HG03565 (cell line): Measurements from ENCODE around the gene ELMO1.

ENCODE experiments used
- ATAC-seq: cut with Tn5 transposase; IDR thresholded peaks from one replicate; pipeline ENCODE4 v1.9.1; 2021; ENCODE audit warnings: mild to moderate bottlenecking, moderate library complexity; ENCODE audit not compliant: unreplicated experiment

ELMO1 gene

GRCh38 chr7:36870625-36871354 is 577.9 kb downstream of the ELMO1 start:
- no peak for ATAC-seq

DNA sequence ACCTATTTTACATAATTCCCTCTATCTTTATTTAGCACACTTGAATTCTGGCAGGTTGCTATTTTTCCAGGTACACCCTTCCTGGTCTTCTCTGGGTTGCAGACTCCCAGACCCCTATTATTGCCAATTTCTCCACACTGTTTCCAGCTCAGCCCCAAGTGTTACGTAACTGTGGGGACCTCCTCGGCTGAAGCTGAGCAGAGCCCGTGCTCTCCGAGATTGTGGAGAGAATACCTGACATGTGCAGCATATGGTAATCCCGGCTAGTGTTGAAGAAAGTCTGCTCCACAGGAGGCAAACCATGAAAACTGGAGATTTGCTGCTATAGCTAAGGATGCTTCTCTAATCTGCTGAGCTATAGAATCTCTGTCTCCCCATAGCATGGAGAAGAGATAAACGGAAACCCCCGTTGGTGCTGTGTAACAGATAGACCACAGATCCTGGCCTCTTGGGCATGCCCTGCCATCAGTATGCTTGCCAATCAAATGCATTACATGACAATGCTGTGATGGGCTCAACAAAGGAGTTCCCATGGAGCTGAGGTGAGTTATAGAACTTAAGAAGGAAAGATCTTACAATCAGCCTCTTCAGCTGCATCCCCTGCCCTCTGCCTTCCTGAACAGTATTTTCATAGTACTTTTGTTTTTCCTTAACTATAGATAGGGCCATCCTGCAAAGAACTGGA is 579.8 kb downstream of the ELMO1 start:
- no peak for ATAC-seq

GRCh38 chr7:36865019-36865418 is 583.6 kb downstream of the ELMO1 start:
- no peak for ATAC-seq

DNA sequence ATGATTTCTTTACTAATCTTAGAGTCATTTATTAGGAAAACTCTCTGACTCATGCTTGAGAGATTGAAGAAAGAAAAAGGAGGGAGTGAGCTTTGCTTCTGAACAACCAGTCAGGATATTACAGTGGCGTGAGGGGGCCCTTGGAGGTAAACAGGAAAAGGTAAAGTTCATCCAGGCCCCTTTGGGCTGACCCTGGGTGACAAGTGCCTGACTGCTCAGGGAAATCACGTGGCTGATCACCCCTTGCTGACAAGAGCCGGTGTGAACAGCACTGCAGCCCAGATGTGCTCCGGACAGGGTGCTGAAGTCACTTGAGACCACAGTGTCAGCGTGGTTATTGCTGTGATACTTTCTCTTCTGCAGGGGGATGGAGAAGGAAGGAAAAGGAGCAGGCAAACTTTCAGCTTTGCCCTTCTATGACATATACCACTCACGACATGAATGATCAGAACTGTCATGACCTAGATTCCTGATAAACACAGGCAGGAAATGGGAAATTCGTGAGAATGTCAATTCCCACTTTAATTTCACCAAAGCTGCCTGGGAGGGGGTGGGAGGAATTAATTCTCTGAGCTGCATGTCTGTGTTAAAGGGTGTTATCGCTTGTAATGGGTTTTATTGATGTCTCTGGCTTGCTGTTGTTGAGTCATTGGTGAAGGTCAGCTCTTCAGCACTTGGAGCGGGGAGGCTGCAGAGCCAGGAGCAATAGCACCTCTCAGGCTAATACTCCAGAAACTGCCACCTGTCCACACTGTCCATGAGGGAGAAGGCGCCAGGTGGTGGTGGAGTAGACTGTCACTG is 584.6 kb downstream of the ELMO1 start:
- no peak for ATAC-seq

DNA sequence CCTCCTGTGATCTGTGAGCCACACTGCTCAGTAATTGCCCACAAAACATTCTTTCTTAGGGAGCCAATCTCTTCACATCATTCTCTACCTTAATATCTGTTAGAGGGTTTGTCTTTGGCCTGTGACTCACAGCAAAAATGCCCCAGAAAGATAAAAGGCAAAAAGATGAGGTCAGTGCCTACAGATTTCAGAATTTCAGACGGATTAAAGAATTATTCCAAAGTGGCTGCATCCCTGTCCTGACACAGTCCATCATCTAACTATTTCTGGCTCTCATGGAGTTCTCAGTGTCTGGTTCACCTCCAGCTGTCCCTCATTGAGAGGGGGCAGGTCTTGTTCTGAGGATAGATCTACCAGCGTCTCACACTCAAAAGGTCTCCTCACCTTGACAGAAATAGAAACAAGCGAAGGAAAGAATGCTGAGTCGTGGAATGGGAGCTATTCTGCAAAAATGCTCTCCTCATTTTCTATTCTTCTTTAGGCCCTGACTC is 585.8 kb downstream of the ELMO1 start:
- ATAC-seq, result no peak

DNA sequence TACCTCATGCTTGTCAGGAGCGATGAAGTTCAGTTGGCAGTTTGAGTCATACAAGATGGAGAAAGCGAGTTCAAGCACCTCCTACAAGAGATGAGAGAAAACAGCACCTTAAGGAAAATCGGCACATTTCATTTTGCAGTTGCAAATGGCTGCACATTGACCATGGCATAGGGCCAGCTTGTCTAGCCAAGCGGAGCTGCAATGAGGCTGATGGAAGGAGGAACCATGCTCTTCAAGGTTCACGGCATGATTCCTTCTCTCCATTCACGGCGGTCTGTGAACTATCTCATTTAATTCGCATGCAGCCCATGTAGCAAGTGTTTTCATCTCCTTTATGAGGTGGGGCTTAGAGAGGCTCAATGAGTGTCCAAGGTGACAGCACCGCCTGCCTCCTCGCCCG is 587.0 kb downstream of the ELMO1 start:
- no peak for ATAC-seq

GRCh38 chr7:36860681-36861080 is 588.0 kb downstream of the ELMO1 start:
- no peak for ATAC-seq

DNA sequence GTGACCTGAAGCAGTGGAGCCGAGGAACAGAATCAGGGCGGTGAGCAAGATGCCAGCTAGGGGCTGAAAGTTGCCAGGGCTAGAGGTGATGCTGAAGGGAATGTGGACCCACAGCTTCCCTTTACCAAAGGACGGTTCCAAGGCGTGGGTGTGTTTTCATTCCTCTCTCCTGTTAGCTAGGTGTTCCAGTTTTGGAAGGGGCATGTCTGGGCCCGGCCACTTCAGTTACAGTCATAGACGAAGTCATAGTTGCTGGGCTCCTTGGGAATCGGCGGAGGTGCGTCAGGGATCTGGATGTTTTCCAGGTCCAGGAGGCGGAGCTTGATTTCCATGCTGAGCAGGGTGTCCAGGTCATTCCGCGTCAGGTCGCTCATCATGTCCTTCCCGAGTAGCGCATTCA is 593.3 kb downstream of the ELMO1 start:
- no peak for ATAC-seq

GRCh38 chr7:36854652-36855051 is 594.0 kb downstream of the ELMO1 start:
- no peak for ATAC-seq

DNA sequence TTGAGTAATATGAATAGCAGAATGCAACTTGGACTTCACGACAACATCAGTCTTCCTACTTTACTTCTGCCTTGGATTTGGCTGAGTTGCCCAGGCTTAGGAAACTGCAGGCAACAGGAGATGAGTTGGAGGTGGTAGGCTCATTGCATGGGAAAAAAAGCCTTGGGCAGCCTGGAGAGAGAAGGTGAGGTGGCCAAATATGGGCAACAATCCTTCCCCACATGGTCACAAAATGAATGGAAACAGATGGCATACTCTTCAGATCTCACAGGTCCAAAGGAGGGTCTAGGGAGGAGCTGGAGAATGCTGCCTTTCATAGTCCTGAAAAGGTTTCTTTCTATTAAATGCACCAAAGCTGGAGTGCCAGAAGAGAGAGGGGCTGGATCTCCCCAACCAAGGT is 595.7 kb downstream of the ELMO1 start:
- no peak for ATAC-seq

DNA sequence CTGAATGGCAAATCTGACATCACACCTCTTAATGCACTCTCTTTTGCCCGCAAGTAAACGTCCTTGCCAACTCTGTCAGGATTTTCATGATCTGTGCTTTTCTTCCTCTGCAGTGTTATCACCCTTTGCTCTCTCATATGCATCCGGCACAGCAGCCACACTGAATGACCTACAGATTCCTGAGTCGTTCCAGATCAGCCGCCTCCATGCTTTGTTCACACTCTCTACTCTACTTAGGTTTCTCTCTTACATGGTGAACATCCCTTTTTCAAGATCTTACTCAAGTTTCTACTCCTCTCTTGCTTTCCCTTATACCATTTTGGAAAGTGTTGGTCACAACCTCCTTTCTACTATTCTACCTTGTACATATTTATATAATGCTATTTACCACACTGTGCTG is 596.6 kb downstream of the ELMO1 start:
- ATAC-seq, result no peak

GRCh38 chr7:36851382-36851781 is 597.3 kb downstream of the ELMO1 start:
- ATAC-seq, result no peak

- ATAC-seq, result no peak
These were observed 600.7 kb downstream of the ELMO1 start for GRCh38 chr7:36847946-36848345.

DNA sequence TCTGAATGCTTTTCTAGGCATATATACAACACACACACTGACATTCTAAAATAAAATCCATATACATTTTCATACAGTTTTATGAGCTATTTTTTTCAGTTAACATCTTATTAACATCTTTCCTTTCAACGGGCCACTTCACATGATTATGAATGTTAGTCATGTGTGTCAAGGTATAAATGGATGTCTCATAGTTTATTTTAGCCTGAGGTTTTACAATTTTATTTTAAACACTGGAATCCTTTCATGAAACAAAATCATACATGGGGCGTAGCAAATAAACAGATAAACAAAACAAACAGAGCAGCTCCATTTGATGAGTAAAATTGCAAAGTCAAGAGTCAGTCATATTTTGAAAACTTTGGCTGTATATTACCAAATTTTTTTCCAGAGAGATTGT is 604.3 kb downstream of the ELMO1 start:
- ATAC-seq, result no peak

DNA sequence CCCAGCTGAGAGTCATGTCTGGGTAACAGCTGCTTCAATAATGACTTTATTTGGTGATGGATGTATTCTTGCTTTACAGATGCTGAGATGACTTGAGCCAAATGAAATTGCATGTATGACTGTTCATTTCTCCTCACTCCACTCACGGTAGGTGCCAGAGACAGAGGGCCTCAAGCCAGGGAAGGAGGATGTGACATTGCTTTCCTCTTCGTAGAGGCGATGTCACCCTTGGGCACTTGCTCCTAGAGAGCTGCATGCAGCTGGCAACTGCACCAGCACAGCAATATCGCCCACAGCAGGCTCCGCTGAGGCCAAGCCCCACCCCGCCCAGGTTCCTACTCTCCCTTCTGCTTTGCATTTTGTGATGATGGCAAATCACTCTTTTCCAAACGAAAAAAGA is 607.8 kb downstream of the ELMO1 start:
- ATAC-seq, result no peak

DNA sequence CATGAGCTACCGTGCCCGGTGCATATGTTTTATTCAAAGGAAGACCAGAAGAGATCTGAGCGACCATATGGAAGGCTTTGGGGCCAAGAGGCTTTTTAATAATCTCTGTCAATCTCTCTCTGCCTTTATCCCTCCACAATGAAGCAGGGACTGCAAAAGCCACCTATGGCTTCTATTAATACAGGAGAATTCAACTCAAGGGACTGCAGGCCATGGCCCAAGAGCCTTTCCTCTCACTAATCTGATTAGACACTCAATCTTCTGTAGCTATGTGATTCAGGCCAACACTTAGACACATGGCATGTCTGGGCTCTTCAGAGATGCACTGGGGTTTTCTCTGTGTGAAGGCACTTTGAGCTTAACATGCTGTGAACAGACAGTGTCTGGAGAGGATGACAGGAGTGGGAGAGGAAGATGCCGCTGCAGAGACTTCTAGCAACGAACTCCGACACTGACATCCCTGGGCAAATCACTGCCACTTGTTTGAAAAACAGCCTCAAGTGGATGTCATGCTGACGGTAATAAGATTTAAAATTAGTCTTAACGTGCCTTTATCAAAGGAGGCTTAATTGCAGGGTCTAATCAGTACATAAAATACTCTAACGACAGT is 609.9 kb downstream of the ELMO1 start:
- no peak for ATAC-seq

DNA sequence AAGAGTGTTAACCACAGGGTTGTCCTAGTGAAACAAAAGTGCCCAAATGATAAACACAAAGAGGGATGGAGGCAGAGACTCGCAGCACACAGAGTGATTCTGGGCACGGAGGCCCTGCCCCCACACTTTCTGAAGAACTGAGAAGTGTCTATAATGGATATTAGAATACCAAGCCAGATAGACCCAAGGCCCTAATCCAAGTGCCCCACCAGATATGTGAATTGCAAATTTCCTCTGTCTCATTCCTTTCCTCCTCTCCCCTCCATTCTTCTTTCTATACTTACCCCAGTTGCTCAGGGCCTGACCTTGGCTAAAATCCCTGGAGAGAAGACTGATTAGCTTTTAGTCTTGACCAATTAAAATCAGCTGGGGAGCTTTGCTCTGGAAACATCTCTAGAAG is 617.6 kb downstream of the ELMO1 start:
- no peak for ATAC-seq

GRCh38 chr7:36827726-36828703 is 620.6 kb downstream of the ELMO1 start:
- ATAC-seq, result no peak

GRCh38 chr7:36825501-36825900 is 623.2 kb downstream of the ELMO1 start:
- no peak for ATAC-seq

DNA sequence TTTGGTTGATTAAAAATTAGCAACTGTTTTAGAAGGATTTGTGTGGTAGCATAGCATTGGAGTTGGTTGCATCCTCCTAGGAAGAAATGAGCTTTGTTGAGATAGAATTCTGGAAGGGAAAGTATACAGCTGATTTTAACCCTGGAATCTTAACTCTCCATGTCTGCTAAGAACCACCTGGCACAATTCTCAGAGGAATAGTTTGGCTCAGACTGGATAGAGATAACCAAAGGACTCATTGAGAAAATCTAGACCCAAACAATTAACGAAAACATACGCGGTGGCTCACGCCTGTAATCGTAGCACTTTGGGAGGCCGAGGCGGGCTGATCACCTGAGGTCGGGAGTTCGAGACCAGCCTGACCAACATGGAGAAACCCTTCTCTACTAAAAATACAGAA is 625.3 kb downstream of the ELMO1 start:
- no peak for ATAC-seq
